Erythroblast (primary cell): ENCODE measurements around the gene IGSF9B.

ENCODE experiments used
- GATA1 ChIP-seq: IDR thresholded peaks from 2 replicates; pipeline ENCODE4 v1.6.1; 2011; ENCODE audit warnings: low read depth, mild to moderate bottlenecking, control low read depth, low read length, moderate library complexity
- POLR2A ChIP-seq: IDR thresholded peaks from 2 replicates; pipeline ENCODE4 v1.6.1; 2011; ENCODE audit warnings: mild to moderate bottlenecking, low read length

- TF ChIP-seq POLR2A, result no peak
- TF ChIP-seq GATA1, result no peak
Observed at GRCh38 chr11:133893381-133893780, 63.4 kb downstream of the IGSF9B start.
